SU-DHL-6 (cell line): ENCODE data around the gene PTGES3L.

Source experiments
- EZH2phosphoT487 ChIP-seq: fragments of 200-600 bp; sonication (generic), shearing (Covaris generic); conservative IDR thresholded peaks from 2 replicates; pipeline ENCODE4 v1.6.1; 2018; ENCODE audit warnings: mild to moderate bottlenecking, antibody characterized with exemption, low read length, moderate library complexity, mixed read lengths
- TF ChIP-seq, protein P1 (sequence below): fragments of 200-600 bp; sonication (generic); IDR thresholded peaks from one replicate; pipeline ENCODE4 v1.5.1; 2017; ENCODE audit warnings: antibody characterized with exemption, mild to moderate bottlenecking, low read length, moderate library complexity; ENCODE audit not compliant: insufficient read depth, poor library complexity, severe bottlenecking

DNA sequence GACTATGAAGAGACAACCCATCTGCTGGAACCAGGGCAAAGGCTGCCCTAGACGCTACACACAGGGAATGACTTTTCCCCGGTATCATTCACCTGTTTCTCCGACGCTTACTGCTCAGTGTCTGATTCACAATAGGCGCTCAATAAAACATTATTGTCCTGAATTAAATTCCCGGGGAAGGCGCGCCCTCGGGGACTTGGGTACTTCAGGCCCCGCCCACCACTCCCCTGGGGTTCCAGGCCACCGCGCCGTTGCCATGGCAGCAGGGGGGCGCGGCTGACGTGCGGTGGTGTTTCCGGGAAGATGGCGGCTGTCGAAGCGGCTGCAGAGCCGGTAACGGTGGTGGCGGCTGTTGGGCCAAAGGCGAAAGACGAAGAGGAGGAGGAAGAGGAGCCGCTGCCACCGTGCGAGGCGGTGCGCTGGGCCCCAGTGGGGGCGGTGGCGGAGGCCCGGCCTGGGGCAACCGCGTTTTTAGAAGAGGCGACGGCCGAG, 440 bp upstream of the PTGES3L start, which contains the start of gene RUNDC1:
- TF ChIP-seq, protein P1, sequence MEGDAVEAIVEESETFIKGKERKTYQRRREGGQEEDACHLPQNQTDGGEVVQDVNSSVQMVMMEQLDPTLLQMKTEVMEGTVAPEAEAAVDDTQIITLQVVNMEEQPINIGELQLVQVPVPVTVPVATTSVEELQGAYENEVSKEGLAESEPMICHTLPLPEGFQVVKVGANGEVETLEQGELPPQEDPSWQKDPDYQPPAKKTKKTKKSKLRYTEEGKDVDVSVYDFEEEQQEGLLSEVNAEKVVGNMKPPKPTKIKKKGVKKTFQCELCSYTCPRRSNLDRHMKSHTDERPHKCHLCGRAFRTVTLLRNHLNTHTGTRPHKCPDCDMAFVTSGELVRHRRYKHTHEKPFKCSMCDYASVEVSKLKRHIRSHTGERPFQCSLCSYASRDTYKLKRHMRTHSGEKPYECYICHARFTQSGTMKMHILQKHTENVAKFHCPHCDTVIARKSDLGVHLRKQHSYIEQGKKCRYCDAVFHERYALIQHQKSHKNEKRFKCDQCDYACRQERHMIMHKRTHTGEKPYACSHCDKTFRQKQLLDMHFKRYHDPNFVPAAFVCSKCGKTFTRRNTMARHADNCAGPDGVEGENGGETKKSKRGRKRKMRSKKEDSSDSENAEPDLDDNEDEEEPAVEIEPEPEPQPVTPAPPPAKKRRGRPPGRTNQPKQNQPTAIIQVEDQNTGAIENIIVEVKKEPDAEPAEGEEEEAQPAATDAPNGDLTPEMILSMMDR = no peak
- TF ChIP-seq EZH2phosphoT487 = no peak
